ENCODE measurements around the gene NME4.
A peak's percentile ranks its signal among the peaks of the same experiment; 100 is the strongest.

Gene NME4

DNA sequence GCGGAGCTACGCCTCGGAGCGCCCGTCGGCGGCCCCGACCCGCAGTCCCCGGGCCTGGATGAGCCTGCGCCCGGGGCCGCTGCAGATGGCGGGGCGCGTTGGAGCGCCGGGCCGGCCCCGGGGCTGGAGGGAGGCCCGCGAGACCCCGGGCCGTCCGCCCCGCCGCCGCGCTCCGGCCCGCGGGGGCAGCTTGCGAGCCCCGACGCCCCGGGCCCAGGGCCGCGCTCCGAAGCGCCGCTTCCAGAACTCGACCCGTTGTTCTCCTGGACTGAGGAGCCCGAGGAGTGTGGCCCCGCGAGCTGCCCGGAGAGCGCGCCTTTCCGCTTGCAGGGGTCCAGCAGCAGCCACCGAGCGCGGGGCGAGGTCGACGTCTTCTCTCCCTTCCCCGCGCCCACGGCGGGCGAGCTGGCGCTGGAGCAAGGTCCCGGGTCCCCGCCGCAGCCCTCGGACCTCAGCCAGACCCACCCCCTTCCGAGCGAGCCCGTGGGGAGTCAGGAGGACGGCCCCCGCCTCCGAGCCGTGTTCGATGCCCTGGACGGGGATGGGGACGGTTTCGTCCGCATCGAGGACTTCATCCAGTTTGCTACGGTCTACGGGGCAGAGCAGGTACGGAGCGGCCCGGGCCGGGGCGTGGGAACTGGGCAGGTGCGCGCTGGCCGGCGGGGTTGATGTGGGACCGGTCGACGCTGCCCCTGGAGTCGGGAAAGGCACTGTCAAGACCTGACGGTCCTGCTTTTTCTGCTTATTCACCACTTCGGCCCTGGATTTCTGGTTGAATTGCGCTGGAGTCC, 29.3 kb downstream of the NME4 start:
- peak overlapping the region; percentile 55 for H4K91ac ChIP-seq (ENCODE audit: low read depth, low read length)

DNA sequence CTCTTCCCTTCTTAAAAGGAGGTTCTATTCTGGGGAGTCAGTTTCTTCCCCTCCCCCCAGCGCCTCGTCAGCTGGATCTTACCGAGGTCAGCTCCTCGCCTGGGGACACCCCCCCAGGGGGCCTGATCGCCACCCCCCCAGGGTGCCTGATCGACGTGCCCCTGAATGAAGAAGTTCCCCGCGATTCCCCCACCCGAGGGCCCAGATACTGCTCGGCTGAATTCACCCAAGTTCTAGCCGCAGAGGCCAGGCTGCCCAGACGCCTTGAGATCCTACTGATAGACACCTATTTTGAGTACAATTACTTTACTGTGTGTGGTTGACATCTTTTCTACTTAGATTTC, 29.9 kb downstream of the NME4 start:
- peaks cover 2% of the 10 kb centered on the region in 2 experiments for H3K36me3 ChIP-seq (ENCODE audit: control insufficient read depth in 1 of 2, insufficient read depth in 2 of 2, low read length in 2 of 2)
- H3K9me3 ChIP-seq (ENCODE audit: insufficient read depth, low read depth, low read length) = peaks cover 2% of the 10 kb centered on the region
- H3K4me3 ChIP-seq (ENCODE audit: low read depth, low read length) = peak overlapping the region; percentile 25
- no peak overlapping the region for H3K14ac ChIP-seq (ENCODE audit: low read length)
- WGBS (ENCODE audit: extremely low coverage, insufficient coverage, insufficient read length) = no CpG with 5 or more reads among the region's 13 CpGs
- no peak overlapping the region for H3K23ac ChIP-seq (ENCODE audit: low read length)
- no peak overlapping the region for H3K18ac ChIP-seq (ENCODE audit: low read length)
- no peak overlapping the region for H3K9ac ChIP-seq (ENCODE audit: low read length)
- peak overlapping the region; percentile 68 for H3K4ac ChIP-seq (ENCODE audit: low read depth, low read length)
- H2BK120ac ChIP-seq (ENCODE audit: insufficient read depth, low read length, poor library complexity) = no peak overlapping the region
- peak overlapping the region; percentile 75 for H4K8ac ChIP-seq (ENCODE audit: low read depth, low read length)
- H4K12ac ChIP-seq (ENCODE audit: low read depth, low read length) = no peak overlapping the region
- H3K4me2 ChIP-seq (ENCODE audit: low read length) = peak overlapping the region; percentile 84
- DNase-seq = no peak
- H4K91ac ChIP-seq (ENCODE audit: low read depth, low read length) = no peak overlapping the region
- no peak overlapping the region for H3K27ac ChIP-seq (ENCODE audit: low read depth, low read length)
- no peak overlapping the region for H2BK5ac ChIP-seq (ENCODE audit: low read depth, low read length, poor library complexity)
- H3K4me1 ChIP-seq (ENCODE audit: control insufficient read depth in 1 of 2, insufficient read depth in 2 of 2, low read length in 2 of 2) = peaks cover 15 to 18% of the 10 kb centered on the region in 2 experiments
- peaks cover 17% of the 10 kb centered on the region for H3K27me3 ChIP-seq (ENCODE audit: insufficient read depth, low read length)
- peaks cover 5% of the 10 kb centered on the region for H3K79me1 ChIP-seq (ENCODE audit: low read length)
- peaks cover 12% of the 10 kb centered on the region for H3K79me2 ChIP-seq (ENCODE audit: control insufficient read depth, insufficient read depth, low read length, poor library complexity)
- no peak overlapping the region for H2BK12ac ChIP-seq (ENCODE audit: low read length)
- no peak overlapping the region for H2AK5ac ChIP-seq (ENCODE audit: low read length)
- H2AFZ ChIP-seq (ENCODE audit: insufficient read depth, low read length, poor library complexity) = no peak overlapping the region

More for the DNA sequence above, 29.3 kb downstream of the NME4 start:
- Histone ChIP-seq H3K79me2 (ENCODE audit: control insufficient read depth, insufficient read depth, low read length, poor library complexity) (peaks cover 12% of the 10 kb centered on the region), H2BK5ac (ENCODE audit: low read depth, low read length, poor library complexity) (no peak overlapping the region), H4K8ac (ENCODE audit: low read depth, low read length) (peak overlapping the region; percentile 75), H2BK120ac (ENCODE audit: insufficient read depth, low read length, poor library complexity) (no peak overlapping the region), H3K4me1 (ENCODE audit: control insufficient read depth in 1 of 2, insufficient read depth in 2 of 2, low read length in 2 of 2) (peaks cover 15 to 18% of the 10 kb centered on the region in 2 experiments), H3K27ac (ENCODE audit: low read depth, low read length) (no peak overlapping the region), H3K4me2 (ENCODE audit: low read length) (peak overlapping the region; percentile 84), H3K9me3 (ENCODE audit: insufficient read depth, low read depth, low read length) (peaks cover 2% of the 10 kb centered on the region), H2BK12ac (ENCODE audit: low read length) (no peak overlapping the region), H3K79me1 (ENCODE audit: low read length) (peaks cover 5% of the 10 kb centered on the region), H2AFZ (ENCODE audit: insufficient read depth, low read length, poor library complexity) (peak overlapping the region; percentile 12), H3K4me3 (ENCODE audit: low read depth, low read length) (peak overlapping the region; percentile 71), H3K18ac (ENCODE audit: low read length) (peak overlapping the region; percentile 98), H3K9ac (ENCODE audit: low read length) (peak overlapping the region; percentile 71), H3K23ac (ENCODE audit: low read length) (no peak overlapping the region), H4K12ac (ENCODE audit: low read depth, low read length) (peak overlapping the region; percentile 16), H3K36me3 (ENCODE audit: control insufficient read depth in 1 of 2, insufficient read depth in 2 of 2, low read length in 2 of 2) (peaks cover 2% of the 10 kb centered on the region in 2 experiments), H3K27me3 (ENCODE audit: insufficient read depth, low read length) (peaks cover 17% of the 10 kb centered on the region), H2AK5ac (ENCODE audit: low read length) (peak overlapping the region; percentile 71), H3K4ac (ENCODE audit: low read depth, low read length) (peak overlapping the region; percentile 68), H3K14ac (ENCODE audit: low read length) (peak overlapping the region; percentile 42)
- DNase-seq = peak in 1 of 2 donors; percentile 23
- WGBS (ENCODE audit: extremely low coverage, insufficient coverage, insufficient read length) = no CpG with 5 or more reads among the region's 97 CpGs

DNA sequence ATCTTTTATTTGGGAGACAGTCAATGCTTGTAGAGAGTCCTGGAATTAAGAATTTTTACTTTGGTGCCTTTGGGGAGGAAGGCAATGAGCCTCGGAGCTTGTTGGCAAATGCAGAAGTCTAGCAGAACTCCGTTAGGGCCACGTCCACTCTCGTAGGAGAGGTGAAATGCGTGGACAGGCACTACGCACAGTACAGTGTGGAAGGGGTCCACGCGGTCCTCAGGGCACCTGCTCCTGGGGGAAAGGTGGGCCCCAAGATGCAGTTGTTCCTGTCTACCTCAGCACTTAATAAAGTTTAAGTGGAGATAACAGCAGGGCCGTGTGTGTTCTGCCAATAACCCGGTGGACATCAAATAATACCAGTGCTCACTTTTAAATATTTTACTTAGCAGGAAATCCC, 30.3 kb downstream of the NME4 start:
- Histone ChIP-seq H3K27ac (ENCODE audit: low read depth, low read length) (no peak overlapping the region), H2BK120ac (ENCODE audit: insufficient read depth, low read length, poor library complexity) (no peak overlapping the region), H4K8ac (ENCODE audit: low read depth, low read length) (no peak overlapping the region), H3K79me2 (ENCODE audit: control insufficient read depth, insufficient read depth, low read length, poor library complexity) (peaks cover 12% of the 10 kb centered on the region), H2AFZ (ENCODE audit: insufficient read depth, low read length, poor library complexity) (no peak overlapping the region), H3K14ac (ENCODE audit: low read length) (no peak overlapping the region), H3K9me3 (ENCODE audit: insufficient read depth, low read depth, low read length) (peaks cover 2% of the 10 kb centered on the region), H2BK5ac (ENCODE audit: low read depth, low read length, poor library complexity) (no peak overlapping the region), H3K36me3 (ENCODE audit: control insufficient read depth in 1 of 2, insufficient read depth in 2 of 2, low read length in 2 of 2) (peaks cover 2% of the 10 kb centered on the region in 2 experiments), H3K4me2 (ENCODE audit: low read length) (peak overlapping the region; percentile 84), H3K4me3 (ENCODE audit: low read depth, low read length) (no peak overlapping the region), H3K4me1 (ENCODE audit: control insufficient read depth in 1 of 2, insufficient read depth in 2 of 2, low read length in 2 of 2) (peaks cover 15 to 18% of the 10 kb centered on the region in 2 experiments), H2AK5ac (ENCODE audit: low read length) (no peak overlapping the region), H4K91ac (ENCODE audit: low read depth, low read length) (no peak overlapping the region), H3K4ac (ENCODE audit: low read depth, low read length) (no peak overlapping the region), H2BK12ac (ENCODE audit: low read length) (no peak overlapping the region), H3K18ac (ENCODE audit: low read length) (no peak overlapping the region), H3K27me3 (ENCODE audit: insufficient read depth, low read length) (peaks cover 17% of the 10 kb centered on the region), H3K23ac (ENCODE audit: low read length) (peak overlapping the region; percentile 78), H3K79me1 (ENCODE audit: low read length) (peaks cover 5% of the 10 kb centered on the region), H3K9ac (ENCODE audit: low read length) (peak overlapping the region; percentile 56), H4K12ac (ENCODE audit: low read depth, low read length) (no peak overlapping the region)
- DNase-seq = no peak
- WGBS (ENCODE audit: extremely low coverage, insufficient coverage, insufficient read length) = no CpG with 5 or more reads among the region's 10 CpGs

DNA sequence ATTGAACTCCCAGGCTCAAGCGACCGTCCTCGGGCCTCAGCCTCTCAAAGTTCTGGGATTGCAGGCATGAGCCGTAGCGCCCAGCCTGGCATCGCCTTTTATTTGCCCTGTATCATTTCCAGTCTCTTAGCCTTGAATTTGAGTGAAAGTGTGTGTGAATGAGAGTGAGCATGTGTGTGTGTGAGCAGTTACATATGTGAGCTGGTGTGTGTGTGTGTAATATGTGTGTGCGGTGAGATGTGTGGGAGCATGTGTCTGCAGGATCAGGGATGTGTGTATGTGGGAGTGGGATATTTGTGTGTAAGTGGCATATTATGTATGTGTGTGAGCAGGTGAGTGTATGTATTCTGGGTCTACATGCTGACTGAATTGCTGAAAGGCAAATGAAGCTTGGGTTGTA, 33.9 kb downstream of the NME4 start:
- H2AK5ac ChIP-seq (ENCODE audit: low read length) = no peak overlapping the region
- no peak overlapping the region for H3K9ac ChIP-seq (ENCODE audit: low read length)
- H3K4me2 ChIP-seq (ENCODE audit: low read length) = no peak overlapping the region
- H2BK12ac ChIP-seq (ENCODE audit: low read length) = no peak overlapping the region
- no peak overlapping the region for H3K27ac ChIP-seq (ENCODE audit: low read depth, low read length)
- H3K9me3 ChIP-seq (ENCODE audit: insufficient read depth, low read depth, low read length) = no peaks in the 10 kb centered on the region
- H4K12ac ChIP-seq (ENCODE audit: low read depth, low read length) = no peak overlapping the region
- H2BK5ac ChIP-seq (ENCODE audit: low read depth, low read length, poor library complexity) = no peak overlapping the region
- H3K4me3 ChIP-seq (ENCODE audit: low read depth, low read length) = no peak overlapping the region
- peaks cover 4% of the 10 kb centered on the region for H3K79me1 ChIP-seq (ENCODE audit: low read length)
- H2BK120ac ChIP-seq (ENCODE audit: insufficient read depth, low read length, poor library complexity) = no peak overlapping the region
- no peak overlapping the region for H4K8ac ChIP-seq (ENCODE audit: low read depth, low read length)
- peaks cover 8% of the 10 kb centered on the region for H3K79me2 ChIP-seq (ENCODE audit: control insufficient read depth, insufficient read depth, low read length, poor library complexity)
- H3K23ac ChIP-seq (ENCODE audit: low read length) = no peak overlapping the region
- 100% methylated on average over 1 of the region's 7 CpGs for WGBS (ENCODE audit: extremely low coverage, insufficient coverage, insufficient read length)
- peaks cover 4% of the 10 kb centered on the region for H3K27me3 ChIP-seq (ENCODE audit: insufficient read depth, low read length)
- peaks cover 10 to 12% of the 10 kb centered on the region in 2 experiments for H3K4me1 ChIP-seq (ENCODE audit: control insufficient read depth in 1 of 2, insufficient read depth in 2 of 2, low read length in 2 of 2)
- H3K36me3 ChIP-seq (ENCODE audit: control insufficient read depth in 1 of 2, insufficient read depth in 2 of 2, low read length in 2 of 2) = peaks cover 2% of the 10 kb centered on the region in 2 experiments
- H3K4ac ChIP-seq (ENCODE audit: low read depth, low read length) = peak overlapping the region; percentile 41
- H3K14ac ChIP-seq (ENCODE audit: low read length) = no peak overlapping the region
- peak overlapping the region; percentile 86 for H3K18ac ChIP-seq (ENCODE audit: low read length)
- DNase-seq = no peak
- no peak overlapping the region for H4K91ac ChIP-seq (ENCODE audit: low read depth, low read length)
- H2AFZ ChIP-seq (ENCODE audit: insufficient read depth, low read length, poor library complexity) = no peak overlapping the region
